HEK293 (cell line): ENCODE data around the gene NDOR1.

ENCODE experiments used
- REST ChIP-seq: fragments of 450-650 bp; formaldehyde crosslinking; IDR thresholded peaks from 2 replicates; pipeline ENCODE4 v1.5.1; 2016; ENCODE audit warnings: missing biosample characterization, missing genetic modification characterization
- YY1 ChIP-seq: fragments of 450-650 bp; formaldehyde crosslinking; IDR thresholded peaks from 2 replicates; pipeline ENCODE4 v1.5.1; 2018; ENCODE audit warnings: missing biosample characterization, missing genetic modification characterization
- ZNF155 ChIP-seq: fragments of 450-650 bp; formaldehyde crosslinking; IDR thresholded peaks from 2 replicates; pipeline ENCODE4 v1.5.1; 2016; ENCODE audit warnings: missing biosample characterization, missing genetic modification characterization

- TF ChIP-seq YY1 (tag by site-specific recombination) (no peak), ZNF155 (tag by site-specific recombination) (no peak), REST (no peak)
Measured at GRCh38 chr9:137236936-137237421, 31.5 kb downstream of the NDOR1 start.
